ENCODE data around the gene ARSI. TPM values are rescaled to one million over a fixed set of nuclear protein-coding genes. Genes with fewer than 3 reads are reported as not detected.

ARSI gene
- total and polyA plus RNA-seq, 8 donors: 0.14 to 0.87 (median 0.24) TPM; not detected in 3

GRCh38 chr5:150288361-150288760, 14.3 kb downstream of the ARSI start:
- ATAC-seq: no peak

GRCh38 chr5:150286820-150287219, 15.9 kb downstream of the ARSI start:
- WGBS, 2 donors: 57 to 64% methylated on average over 5 of the region's 5 CpGs
- Histone ChIP-seq H3K27ac (no peak overlapping the region), H3K36me3 (no peaks in the 10 kb centered on the region), H3K4me3 (no peak overlapping the region), H3K27me3 (no peaks in the 10 kb centered on the region), H3K9me3 (no peaks in the 10 kb centered on the region), H3K4me1 (no peaks in the 10 kb centered on the region)
- FAIRE-seq (no peak), DNase-seq (peak in 1 of 6 donors; percentile 48), ATAC-seq (peak in 3 of 4 donors; percentile 39 to 60 (median 58))
- intact Hi-C loops (cut with DNase I): no loop called here
- TF ChIP-seq CTCF (IDR thresholded peaks at IDR 0.05): peak in 2 of 4 donors; percentile 23 to 30

More at GRCh38 chr5:150288361-150288760, 14.3 kb downstream of the ARSI start:
- no peaks in the 10 kb centered on the region for H3K9me3 ChIP-seq
- 72 to 83% methylated on average over 4 of the region's 4 CpGs for WGBS, 2 donors
- FAIRE-seq (no peak), DNase-seq (peak in 1 of 6 donors; percentile 30)
- H3K27ac ChIP-seq: no peak overlapping the region
- H3K4me3 ChIP-seq: no peak overlapping the region
- H3K27me3 ChIP-seq: no peaks in the 10 kb centered on the region
- TF ChIP-seq CTCF (IDR thresholded peaks at IDR 0.05): no peak
- no peaks in the 10 kb centered on the region for H3K4me1 ChIP-seq
- intact Hi-C loops (cut with DNase I): no loop called here
- H3K36me3 ChIP-seq: no peaks in the 10 kb centered on the region

- Histone ChIP-seq H3K27ac (no peak overlapping the region), H3K36me3 (no peaks in the 10 kb centered on the region), H3K27me3 (no peaks in the 10 kb centered on the region), H3K4me3 (no peak overlapping the region), H3K9me3 (no peaks in the 10 kb centered on the region), H3K4me1 (no peaks in the 10 kb centered on the region)
- TF ChIP-seq CTCF (IDR thresholded peaks at IDR 0.05): no peak
- intact Hi-C loops (cut with DNase I): no loop called here
- FAIRE-seq (no peak), DNase-seq (peak in 1 of 6 donors; percentile 18), ATAC-seq (no peak)
- 92% methylated on average over 7 of the region's 7 CpGs for WGBS, 2 donors
These were observed 17.6 kb downstream of the ARSI start for GRCh38 chr5:150285114-150285513.

GRCh38 chr5:150284311-150284710, 18.4 kb downstream of the ARSI start:
- ATAC-seq: no peak
- no peak for FAIRE-seq
- no peak overlapping the region for H3K27ac ChIP-seq
- H3K27me3 ChIP-seq: no peaks in the 10 kb centered on the region
- H3K4me1 ChIP-seq: no peaks in the 10 kb centered on the region
- no peak overlapping the region for H3K4me3 ChIP-seq
- H3K9me3 ChIP-seq: no peaks in the 10 kb centered on the region
- TF ChIP-seq CTCF (IDR thresholded peaks at IDR 0.05): no peak
- 77 to 86% methylated on average over 12 to 13 of the region's 13 CpGs for WGBS, 2 donors
- intact Hi-C loops (cut with DNase I): no loop called here
- H3K36me3 ChIP-seq: no peaks in the 10 kb centered on the region
- DNase-seq: no peak

- TF ChIP-seq CTCF (IDR thresholded peaks at IDR 0.05): no peak
- H3K9me3 ChIP-seq: no peaks in the 10 kb centered on the region
- no peak overlapping the region for H3K4me3 ChIP-seq
- no peak overlapping the region for H3K27ac ChIP-seq
- DNase-seq (no peak), FAIRE-seq (no peak), ATAC-seq (no peak)
- no peaks in the 10 kb centered on the region for H3K36me3 ChIP-seq
- no peaks in the 10 kb centered on the region for H3K4me1 ChIP-seq
- intact Hi-C loops (cut with DNase I): no loop called here
- H3K27me3 ChIP-seq: no peaks in the 10 kb centered on the region
- 64 to 77% methylated on average over 3 of the region's 3 CpGs for WGBS, 2 donors
These were observed 18.8 kb downstream of the ARSI start for GRCh38 chr5:150283904-150284303.

All from pancreas (tissue), 10 donors.